CD1c-positive myeloid dendritic cell (primary cell): Measurements from ENCODE around the gene BTBD18.

Experiments
- DNase-seq: peaks from one replicate; pipeline ENCODE4 v3.0.0-alpha.2; 2016; ENCODE audit errors: extremely low spot score

BTBD18 gene, protein sequence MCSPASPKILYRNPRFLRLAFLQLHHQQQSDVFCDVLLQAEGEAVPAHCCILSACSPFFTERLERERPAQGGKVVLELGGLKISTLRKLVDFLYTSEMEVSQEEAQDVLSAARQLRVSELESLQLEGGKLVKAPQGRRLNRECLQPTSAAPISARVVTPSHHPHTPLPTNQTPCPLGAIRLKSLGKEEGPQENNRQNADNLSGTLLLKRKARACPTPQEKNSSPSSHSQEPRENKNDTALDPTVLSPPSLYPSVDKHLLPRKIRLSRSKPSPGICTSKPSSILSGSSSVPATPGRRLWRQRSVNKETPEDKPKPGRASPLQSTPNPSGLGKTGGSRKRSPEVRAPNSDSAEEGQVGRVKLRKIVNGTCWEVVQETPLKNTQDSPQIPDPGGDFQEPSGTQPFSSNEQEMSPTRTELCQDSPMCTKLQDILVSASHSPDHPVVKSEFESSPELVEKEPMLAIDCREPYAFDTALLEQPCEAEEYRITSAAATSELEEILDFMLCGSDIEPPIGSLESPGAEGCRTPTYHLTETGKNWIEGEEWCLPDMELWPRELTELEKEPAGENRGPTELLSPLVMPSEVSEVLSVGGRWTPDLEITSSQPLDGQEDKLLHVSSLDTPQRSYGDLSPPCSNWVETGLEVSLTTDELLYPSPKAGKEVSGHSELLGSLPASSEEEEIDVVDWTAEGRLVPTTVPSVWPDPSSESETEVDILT

DNA sequence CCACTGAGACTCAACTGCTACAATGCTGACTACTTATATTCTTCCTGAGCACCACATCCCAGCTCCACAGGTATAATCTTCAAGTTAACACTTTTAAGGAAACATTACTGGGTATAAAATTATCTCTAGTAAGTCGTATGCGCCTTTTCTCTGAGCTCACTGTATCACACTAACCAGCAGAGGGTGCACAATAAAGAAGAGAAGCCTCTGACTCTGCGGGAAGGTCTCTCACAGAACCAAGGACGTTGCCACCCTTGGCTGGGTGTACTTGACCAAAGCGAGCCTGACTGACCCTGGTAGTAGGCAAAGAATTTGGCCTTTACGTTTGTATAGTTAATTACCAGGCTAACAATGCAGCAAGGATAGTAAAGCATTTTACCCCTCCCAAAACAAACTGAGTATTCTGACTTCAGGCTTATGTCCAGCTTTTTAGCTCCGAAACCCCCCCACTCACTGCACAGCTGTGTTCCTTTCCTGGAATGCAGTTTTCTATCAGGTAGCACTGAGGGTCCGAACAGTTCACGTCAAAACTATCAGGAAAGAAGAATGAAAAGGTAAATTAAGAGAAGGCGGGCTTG lies at the start of gene BTBD18:
TSS of gene BTBD18 (minus strand) at position 144 of the 578 bp plus-strand sequence. CDS start 631 bp downstream, outside the sequence.
- DNase-seq = peak; percentile 38

DNA sequence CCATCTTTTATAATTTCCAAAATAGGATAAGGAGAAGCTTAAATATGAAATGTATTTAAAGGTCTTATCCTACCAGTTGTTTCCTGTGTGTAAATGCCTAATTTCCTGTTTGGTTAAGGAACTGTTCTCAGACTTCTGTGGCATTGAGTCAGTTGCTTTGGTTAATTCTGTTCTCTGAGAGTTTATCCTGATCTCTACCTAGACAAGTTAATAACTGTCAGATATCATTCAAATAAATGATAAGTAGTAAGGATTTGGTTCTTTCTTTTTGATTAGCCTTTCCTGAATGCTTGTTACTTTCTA lies 49.5 kb upstream of the BTBD18 start:
- DNase-seq = no peak

GRCh38 chr11:57800444-57801182 lies 49.0 kb upstream of the BTBD18 start:
- peak; percentile 79 for DNase-seq

DNA sequence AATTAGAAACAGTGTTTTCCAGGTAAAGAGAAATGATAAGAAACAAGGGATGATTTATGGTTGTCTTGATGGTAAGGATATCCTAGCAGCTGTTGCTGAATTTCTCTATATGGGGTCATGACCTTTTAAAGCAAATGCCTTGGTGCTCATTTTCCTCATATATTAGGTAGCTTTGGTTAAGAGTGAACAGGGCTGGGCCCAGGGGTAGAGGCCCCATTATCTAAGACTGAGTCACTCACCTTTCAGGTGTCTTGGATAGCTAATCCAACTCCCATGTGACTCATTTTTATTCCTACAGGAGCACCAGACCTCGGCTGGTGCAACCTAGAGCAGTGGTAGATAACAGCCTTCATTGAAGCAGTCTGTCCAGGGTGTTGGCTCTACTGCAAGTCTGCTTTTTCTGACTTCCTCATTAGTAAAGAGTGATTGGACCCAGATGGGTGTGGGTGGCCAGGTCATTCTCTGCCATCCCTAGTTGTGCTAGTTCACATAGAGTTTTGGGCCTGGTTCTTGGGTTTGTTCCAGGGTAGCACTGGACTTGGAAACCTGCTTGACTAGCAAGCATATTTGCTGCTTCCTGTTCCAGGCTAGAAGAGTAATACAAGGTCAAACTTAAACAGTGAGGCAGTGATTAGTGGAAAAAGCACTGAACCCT lies 47.4 kb upstream of the BTBD18 start:
- peak; percentile 75 for DNase-seq

GRCh38 chr11:57793351-57794115 lies 41.9 kb upstream of the BTBD18 start:
- DNase-seq = no peak

- DNase-seq = peak; percentile 83
Measured at GRCh38 chr11:57792870-57793269, 41.3 kb upstream of the BTBD18 start.

DNA sequence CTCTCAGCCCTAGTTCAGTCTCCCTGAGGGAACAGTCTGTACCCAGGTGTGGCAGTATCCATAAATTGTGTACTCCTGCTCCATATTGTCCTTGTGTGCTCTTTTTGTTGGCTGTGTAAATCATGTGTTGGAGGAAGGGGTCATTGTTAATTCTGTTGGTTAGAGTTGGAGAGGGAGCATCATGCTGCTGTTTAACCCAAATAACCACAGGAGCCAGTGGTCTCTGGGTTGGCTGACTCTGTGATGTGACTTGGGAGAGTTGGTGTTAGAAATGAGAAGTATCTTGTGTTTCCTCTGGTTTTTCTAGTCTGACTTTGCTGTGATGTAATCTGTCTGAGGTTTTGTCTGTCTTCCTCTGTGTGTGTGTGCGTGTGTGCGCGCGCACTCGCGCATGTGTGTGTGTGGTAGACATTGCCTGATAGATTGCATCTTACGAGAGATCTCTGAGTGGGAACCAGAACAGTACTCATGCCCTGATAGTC lies 40.5 kb upstream of the BTBD18 start:
- peak; percentile 97 for DNase-seq

- DNase-seq = no peak
Measured at GRCh38 chr11:57791321-57792059, 39.9 kb upstream of the BTBD18 start.

GRCh38 chr11:57788703-57789088 lies 37.1 kb upstream of the BTBD18 start:
- no peak for DNase-seq

DNA sequence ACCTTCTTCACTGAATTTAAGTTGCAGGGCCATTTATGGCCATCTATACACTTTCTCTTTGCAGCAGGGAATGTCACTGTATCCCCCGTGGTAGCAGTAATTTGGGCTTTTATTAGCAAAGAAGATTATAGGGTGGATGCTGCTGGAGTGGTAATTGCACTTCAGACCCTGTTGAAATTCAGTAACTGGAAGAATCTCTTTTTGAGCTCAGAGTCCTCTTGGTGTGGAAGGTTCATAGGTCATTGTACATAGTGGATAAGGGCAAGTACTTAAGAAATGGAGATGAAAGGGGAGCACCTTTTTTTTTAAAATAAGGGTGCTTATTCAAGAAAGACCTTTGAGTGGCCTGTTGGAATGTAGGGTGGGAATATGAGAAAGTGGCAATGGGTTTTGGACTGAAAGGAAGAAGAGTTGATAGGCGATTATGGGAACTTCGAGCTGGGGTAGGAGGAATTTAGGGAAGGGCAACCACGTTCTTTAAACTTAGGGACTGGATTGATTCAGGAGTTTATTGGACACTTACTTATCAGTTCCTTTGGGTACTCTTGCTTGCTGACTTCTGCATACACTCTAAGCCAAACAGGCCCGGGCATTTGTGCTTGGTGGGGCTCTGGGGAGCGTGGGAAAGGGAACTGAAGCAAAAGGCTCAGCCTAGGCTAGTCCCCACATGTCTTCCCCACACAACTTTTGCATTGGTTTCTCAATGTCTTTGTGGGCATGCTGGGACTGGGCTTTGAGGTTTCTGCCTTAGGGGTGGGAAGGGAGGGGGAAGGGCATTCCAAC lies 36.5 kb upstream of the BTBD18 start:
- peak; percentile 68 for DNase-seq

GRCh38 chr11:57787006-57787604 lies 35.5 kb upstream of the BTBD18 start:
- no peak for DNase-seq

DNA sequence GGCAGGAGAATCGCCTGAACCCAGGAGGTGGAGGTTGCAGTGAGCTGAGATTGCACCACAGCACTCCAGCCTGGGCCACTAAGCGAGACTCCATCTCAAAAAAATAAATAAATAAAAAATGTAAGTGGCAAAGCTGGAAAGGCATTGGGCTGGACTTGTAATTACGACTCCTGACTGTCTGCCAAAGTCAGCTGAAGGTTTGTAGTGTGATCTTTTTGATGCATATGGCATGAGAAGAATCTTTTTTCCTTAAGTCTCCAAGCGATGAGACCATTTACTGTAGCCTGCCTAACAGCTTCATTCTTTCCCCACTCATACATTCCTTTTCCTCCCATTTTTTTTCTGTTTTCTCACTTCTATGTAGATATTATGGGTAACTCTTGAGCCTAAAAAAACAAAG lies 34.8 kb upstream of the BTBD18 start:
- no peak for DNase-seq

- no peak for DNase-seq
Measured at GRCh38 chr11:57785072-57785471, 33.5 kb upstream of the BTBD18 start.

DNA sequence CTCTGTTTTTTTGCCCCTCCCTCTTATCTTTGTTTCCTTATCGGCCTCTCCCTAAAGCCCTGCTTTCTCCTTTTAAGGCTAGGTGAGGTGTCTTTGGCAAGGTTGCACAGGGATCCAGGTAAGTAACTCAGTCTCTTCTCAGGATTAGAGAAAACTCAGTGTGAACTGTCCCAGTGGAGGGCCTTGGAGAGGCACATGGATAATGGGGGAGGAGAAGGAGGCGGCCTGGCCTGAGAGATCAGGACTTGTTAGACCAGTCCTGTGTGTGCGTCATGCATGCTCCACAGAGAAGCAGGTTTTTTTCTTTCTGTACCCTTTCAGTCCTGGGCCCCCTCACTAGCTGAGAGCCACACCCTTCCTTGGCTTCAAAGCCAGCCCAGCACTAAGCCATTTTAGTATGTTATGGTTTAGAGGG lies 29.9 kb upstream of the BTBD18 start:
- DNase-seq = no peak

DNA sequence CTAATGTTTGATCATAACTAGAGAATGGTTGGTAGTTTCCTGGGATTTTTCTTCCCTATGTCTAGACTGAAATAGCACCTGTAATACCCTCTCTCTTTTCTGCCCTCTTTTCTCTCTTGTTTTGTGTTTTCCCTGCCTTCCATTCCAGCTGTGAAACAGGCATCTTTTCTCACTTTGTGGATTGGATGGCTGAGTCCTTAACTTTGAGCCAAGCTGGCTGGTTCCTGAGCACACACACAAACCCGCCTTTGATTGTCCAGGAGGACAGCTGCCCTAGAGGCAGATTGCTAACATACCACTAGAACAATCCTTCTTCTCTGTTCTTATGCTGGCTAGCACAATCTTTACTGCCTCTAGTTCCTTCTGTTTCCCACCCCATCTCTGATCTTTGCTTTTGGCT lies 27.7 kb upstream of the BTBD18 start:
- DNase-seq = no peak

DNA sequence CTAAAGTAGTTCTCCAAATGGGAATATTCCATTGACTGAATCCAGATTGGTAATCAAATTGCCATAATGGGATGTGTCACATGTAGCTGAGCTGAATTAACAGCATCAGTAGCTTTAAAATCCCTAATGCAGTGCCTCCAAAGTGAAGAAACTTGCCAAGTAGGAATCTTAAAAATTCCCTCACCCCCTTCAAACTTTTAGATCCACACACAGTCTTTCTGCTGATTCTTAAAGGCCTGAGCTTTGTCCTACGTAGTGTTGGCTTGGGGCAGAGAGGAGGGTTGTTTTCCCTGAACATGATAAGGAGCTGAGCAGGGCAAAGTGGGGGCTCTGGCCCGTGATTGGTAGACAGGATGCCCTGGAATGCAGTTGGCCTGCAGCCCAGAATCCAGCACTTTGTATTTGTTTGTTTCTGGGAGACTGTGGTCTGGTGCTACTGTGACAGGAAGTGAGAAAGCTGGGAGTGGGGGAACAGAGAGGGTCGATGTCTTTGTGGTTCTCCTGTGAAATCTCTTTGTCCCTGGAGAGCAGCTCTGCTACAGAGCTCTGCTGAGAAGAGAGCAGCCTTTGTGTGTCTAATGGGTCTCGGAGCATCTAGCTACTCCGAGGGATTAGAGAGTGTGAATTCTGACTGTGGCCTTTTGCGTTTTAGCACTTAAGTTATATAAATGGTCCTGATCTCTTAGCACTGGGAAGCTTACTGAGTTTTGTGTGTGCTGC lies 26.9 kb upstream of the BTBD18 start:
- DNase-seq = no peak

DNA sequence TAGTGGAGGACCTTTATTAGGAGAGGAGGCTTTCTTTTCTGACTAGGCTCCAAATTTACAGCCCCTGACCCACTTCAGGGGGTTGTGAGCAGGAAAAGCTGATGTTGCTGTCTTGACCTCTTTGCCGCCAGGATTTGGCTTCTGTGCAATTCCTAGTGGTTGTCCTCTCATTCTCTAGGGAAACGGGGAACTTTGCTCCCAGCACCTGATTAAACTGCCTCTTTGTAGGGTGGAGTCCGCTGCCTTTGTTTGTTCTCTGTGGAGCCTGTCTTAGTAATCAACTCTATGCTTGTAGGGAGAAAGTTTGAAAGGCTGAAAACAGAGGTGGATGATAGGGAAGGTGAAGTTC lies 26.3 kb upstream of the BTBD18 start:
- no peak for DNase-seq

- DNase-seq = no peak
Measured at GRCh38 chr11:57776577-57777210, 25.1 kb upstream of the BTBD18 start.
